Measurements from ENCODE around the gene CDK14.

- TF ChIP-seq CTCF (IDR thresholded peaks at IDR 0.05) (no peak), POLR2AphosphoS5 (IDR thresholded peaks at IDR 0.05) (no peak), POLR2A (IDR thresholded peaks at IDR 0.05) (no peak)
Measured at GRCh38 chr7:91090684-91091083, 494.6 kb downstream of the CDK14 start.

Measured in upper lobe of left lung (tissue), 4 donors.